LNCAP (cell line): ENCODE measurements around the gene TLCD2.

Experiments used
- TF ChIP-seq, protein P1 (sequence below): fragments of 450-650 bp; IDR thresholded peaks from 2 replicates; pipeline ENCODE4 v1.5.1; 2017; ENCODE audit warnings: mild to moderate bottlenecking

Gene TLCD2

GRCh38 chr17:1724869-1725641 lies 14.9 kb upstream of the TLCD2 start:
- TF ChIP-seq, protein P1, sequence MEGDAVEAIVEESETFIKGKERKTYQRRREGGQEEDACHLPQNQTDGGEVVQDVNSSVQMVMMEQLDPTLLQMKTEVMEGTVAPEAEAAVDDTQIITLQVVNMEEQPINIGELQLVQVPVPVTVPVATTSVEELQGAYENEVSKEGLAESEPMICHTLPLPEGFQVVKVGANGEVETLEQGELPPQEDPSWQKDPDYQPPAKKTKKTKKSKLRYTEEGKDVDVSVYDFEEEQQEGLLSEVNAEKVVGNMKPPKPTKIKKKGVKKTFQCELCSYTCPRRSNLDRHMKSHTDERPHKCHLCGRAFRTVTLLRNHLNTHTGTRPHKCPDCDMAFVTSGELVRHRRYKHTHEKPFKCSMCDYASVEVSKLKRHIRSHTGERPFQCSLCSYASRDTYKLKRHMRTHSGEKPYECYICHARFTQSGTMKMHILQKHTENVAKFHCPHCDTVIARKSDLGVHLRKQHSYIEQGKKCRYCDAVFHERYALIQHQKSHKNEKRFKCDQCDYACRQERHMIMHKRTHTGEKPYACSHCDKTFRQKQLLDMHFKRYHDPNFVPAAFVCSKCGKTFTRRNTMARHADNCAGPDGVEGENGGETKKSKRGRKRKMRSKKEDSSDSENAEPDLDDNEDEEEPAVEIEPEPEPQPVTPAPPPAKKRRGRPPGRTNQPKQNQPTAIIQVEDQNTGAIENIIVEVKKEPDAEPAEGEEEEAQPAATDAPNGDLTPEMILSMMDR, result 0 out of 2 replicates have a peak, but pooled peaks have one; percentile 16

DNA sequence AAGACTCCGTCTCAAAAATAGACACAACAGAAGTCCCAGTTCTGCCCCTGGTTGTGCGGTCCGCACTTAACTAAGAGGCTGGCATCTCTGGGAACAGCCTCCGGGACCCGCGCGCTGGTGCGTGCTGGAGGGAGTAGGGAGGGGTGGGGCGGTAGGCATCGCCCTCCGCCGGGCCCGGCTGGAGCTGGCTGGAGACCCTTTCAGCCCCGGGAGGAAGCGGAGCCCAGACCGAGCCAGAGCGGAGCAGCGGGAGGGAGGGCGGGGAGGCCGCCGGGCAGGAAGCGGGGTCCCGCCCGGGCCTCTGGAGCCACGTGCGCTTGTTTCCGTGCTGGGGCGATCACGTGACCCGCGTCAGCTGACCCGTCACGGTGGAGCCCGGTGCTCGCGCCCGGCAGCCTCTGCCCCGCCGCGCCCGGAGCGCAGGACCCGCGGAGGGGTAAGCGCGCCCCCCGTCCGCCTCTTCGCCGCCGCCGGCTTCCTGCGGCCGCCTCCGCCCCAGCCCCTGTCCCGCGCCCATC lies 14.2 kb upstream of the TLCD2 start, which contains the start of gene WDR81:
Gene WDR81 (plus strand): TSS at position 354 of the 518 bp plus-strand sequence. CDS start 256 bp downstream, outside the sequence.
- TF ChIP-seq, protein P1, result no peak

- TF ChIP-seq, protein P1, result peak; percentile 99
These were observed 10.7 kb upstream of the TLCD2 start for GRCh38 chr17:1720856-1721386.

GRCh38 chr17:1718362-1719165 lies 8.4 kb upstream of the TLCD2 start:
- TF ChIP-seq, protein P1, result no peak

DNA sequence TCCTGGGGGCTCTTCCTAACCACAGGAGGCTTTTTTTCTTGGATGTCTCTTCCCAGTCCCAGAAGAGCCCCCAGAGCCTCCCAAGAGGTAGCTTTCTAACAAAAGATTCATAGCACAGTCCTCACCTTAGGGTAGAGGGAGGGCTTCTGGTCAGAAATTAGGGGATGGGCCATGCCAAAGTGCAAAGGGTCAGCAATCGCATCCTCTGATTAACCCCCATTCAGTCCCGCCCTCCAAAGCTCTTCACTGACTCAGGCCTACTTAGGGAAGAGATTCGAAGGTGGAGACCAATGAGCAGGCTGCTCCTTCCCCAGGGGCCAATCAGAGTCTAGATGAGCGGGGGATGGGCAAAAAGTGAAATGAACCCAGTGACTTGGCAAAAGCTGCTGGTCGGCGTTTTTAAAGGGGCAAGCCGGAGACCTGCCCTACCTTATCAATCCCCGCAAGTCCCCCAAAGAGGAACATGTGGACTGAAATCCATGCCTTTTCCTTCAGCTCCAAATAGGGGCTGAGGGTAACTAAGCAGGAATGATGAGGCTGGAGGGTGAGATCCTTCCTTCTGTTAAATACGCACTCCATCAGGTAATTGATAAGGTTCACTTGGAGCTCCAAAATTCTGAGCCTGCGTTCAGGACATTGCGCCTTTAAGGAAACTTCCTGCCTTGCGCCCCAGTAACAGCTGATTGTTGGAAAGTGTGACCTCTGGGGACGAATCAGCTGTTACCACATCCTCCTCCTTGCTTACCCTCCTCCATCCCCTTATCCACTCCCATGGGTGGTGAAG lies 6.9 kb upstream of the TLCD2 start:
- TF ChIP-seq, protein P1, result no peak

DNA sequence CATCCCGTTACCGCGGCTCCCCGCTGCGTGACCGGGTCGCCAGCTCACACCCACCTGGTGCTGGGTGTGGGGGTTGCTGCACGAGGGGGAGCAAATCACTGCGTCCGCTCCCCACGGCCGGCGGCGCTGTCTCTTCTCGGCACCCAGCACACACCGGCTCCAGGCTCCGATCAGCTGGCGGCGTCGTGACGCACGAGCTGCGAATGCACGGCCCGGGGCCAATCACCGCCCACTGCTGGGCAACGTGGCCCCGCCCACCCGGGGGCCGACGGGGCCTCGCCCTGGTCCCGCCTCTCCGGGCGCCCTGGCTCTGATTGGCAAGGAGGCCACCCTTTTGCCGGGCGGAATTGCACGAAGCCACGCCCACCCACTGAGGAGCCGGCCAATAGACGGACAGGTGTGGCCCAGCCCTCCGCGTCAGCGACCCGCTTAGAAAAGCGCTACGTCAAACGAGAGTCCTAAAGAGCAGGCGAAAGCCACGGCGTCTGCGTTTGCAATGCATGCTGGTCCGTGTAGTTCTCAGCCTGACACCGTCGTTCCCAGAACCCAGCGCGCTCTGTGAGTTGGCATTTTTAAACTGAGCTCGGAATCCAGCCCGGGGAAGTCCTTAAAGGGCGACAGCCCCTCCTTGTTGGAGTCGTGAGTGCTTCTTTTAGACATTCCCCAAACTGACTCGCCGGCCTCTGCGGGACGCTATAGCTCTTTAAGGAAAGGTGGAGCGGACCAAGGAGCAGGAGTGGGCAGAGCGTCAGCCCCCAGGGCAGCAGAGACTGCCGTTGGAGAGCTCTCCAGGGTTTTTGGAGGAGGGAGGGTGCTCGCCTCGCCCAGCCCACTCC lies 6.1 kb upstream of the TLCD2 start:
- TF ChIP-seq, protein P1, result no peak
